Body of pancreas (tissue), 4 donors: ENCODE results near the gene PHLDA1.

ENCODE experiments used
- POLR2A ChIP-seq, 3 donors: fragments of 450-650 bp; IDR thresholded peaks; one replicate each; pipeline ENCODE4 v1.6.1; 2016; ENCODE audit warnings: antibody characterized with exemption in 3 of 3, mild to moderate bottlenecking in 2 of 3
- TF ChIP-seq, protein P1 (sequence below), 7 experiments: fragments of 450-650 bp in 4 of 7; fragments of 200-600 bp in 3 of 7; sonication (generic) in 3 of 7; IDR thresholded peaks; one replicate each; pipeline ENCODE4 v1.5.1; 2016 to 2019; ENCODE audit warnings: antibody characterized with exemption in 7 of 7

DNA sequence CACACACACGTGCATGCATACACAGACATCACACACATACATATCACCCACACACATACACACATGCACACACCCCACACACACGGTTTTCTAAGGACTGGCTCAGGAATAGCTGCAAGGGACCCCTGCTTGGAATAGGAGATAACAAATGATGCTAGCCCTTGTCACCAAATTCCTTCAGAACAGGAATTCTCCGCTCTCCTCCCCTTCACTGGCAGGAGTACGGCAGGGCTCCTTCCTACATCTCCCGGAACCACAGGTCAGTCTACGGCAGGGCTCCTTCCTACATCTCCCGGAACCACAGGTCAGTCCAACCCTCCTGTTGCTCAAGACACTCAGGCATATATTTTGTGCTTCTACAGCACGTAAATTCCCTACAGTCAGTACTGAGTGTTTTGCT lies 23.9 kb downstream of the PHLDA1 start:
- TF ChIP-seq, protein P1, sequence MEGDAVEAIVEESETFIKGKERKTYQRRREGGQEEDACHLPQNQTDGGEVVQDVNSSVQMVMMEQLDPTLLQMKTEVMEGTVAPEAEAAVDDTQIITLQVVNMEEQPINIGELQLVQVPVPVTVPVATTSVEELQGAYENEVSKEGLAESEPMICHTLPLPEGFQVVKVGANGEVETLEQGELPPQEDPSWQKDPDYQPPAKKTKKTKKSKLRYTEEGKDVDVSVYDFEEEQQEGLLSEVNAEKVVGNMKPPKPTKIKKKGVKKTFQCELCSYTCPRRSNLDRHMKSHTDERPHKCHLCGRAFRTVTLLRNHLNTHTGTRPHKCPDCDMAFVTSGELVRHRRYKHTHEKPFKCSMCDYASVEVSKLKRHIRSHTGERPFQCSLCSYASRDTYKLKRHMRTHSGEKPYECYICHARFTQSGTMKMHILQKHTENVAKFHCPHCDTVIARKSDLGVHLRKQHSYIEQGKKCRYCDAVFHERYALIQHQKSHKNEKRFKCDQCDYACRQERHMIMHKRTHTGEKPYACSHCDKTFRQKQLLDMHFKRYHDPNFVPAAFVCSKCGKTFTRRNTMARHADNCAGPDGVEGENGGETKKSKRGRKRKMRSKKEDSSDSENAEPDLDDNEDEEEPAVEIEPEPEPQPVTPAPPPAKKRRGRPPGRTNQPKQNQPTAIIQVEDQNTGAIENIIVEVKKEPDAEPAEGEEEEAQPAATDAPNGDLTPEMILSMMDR (IDR thresholded peaks at IDR 0.05), result no peak
- no peak for TF ChIP-seq POLR2A (IDR thresholded peaks at IDR 0.05)
